SIG-M5 treated with dmso at 0.1 percent for 504 hours (cell line): ENCODE data around the gene TNNC1.
A peak's percentile ranks its signal among the peaks of the same experiment; 100 is the strongest.

ENCODE experiments used
- DNase-seq: peaks from one replicate; lab custom pipeline; 2025; ENCODE audit not compliant: unreplicated experiment; lab: John Stamatoyannopoulos, UW

TNNC1 gene

GRCh38 chr3:52453496-52454249 lies at the start of gene TNNC1:
Gene TNNC1 (minus strand): TSS chr3:52454041. CDS start chr3:52454015, 26 bp downstream.
- DNase-seq, result no peak

GRCh38 chr3:52502808-52503350 lies 49.0 kb upstream of the TNNC1 start:
- no peak for DNase-seq

GRCh38 chr3:52502001-52502400 lies 48.2 kb upstream of the TNNC1 start:
- no peak for DNase-seq

- no peak for DNase-seq
Observed at GRCh38 chr3:52501046-52501445, 47.2 kb upstream of the TNNC1 start.

- peak; percentile 99 for DNase-seq
Observed at GRCh38 chr3:52498137-52499054, 44.6 kb upstream of the TNNC1 start.

- DNase-seq, result no peak
Observed at GRCh38 chr3:52495777-52496602, 42.1 kb upstream of the TNNC1 start.

GRCh38 chr3:52494886-52495495 lies 41.1 kb upstream of the TNNC1 start, which contains the start of gene STAB1:
Gene STAB1 (plus strand): TSS chr3:52495338. CDS start chr3:52495414, 76 bp downstream.
- DNase-seq, result no peak

- no peak for DNase-seq
Observed at GRCh38 chr3:52494445-52494844, 40.6 kb upstream of the TNNC1 start.

- no peak for DNase-seq
Observed at GRCh38 chr3:52493232-52494017, 39.6 kb upstream of the TNNC1 start.

GRCh38 chr3:52492059-52492458 lies 38.2 kb upstream of the TNNC1 start:
- DNase-seq, result no peak

GRCh38 chr3:52490939-52491526 lies 37.2 kb upstream of the TNNC1 start:
- DNase-seq, result no peak

- no peak for DNase-seq
Observed at GRCh38 chr3:52490035-52490938, 36.4 kb upstream of the TNNC1 start.

GRCh38 chr3:52489453-52489852 lies 35.6 kb upstream of the TNNC1 start:
- no peak for DNase-seq

GRCh38 chr3:52488746-52489145 lies 34.9 kb upstream of the TNNC1 start:
- no peak for DNase-seq

GRCh38 chr3:52487788-52488691 lies 34.2 kb upstream of the TNNC1 start:
- no peak for DNase-seq

GRCh38 chr3:52487050-52487787 lies 33.4 kb upstream of the TNNC1 start:
- no peak for DNase-seq
